Measurements from ENCODE around the gene COG7.
A peak's percentile ranks its signal among the peaks of the same experiment; 100 is the strongest.

The COG7 gene

DNA sequence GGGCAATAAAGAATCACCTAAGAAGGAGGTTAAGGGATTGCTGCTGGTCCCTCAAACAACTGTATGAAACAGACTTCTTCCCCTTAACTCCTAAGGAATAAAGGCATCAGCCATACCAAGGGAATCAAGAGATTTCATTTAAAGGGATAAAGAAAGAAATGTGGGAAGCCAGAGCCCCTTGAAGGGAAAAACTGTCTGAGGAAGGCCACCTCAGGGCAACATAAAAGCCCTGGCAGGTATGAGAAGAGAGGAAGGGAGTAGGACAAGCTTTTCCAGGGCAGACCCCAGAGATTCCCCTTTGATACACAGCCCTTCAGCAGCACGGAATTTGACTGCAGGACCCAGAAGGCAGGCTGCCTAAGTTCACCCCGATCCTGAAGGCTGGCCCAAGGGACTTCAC is 43.5 kb downstream of the COG7 start:
- Histone ChIP-seq H3K36me3 (ENCODE audit: insufficient read depth, low read length) (peaks cover 57% of the 10 kb centered on the region), H3K9me3 (ENCODE audit: low read depth, low read length) (no peaks in the 10 kb centered on the region)
- no peak for DNase-seq (ENCODE audit: low read depth, low spot score)

GRCh38 chr16:23408823-23409298 is 44.1 kb downstream of the COG7 start:
- H3K9me3 ChIP-seq (ENCODE audit: low read depth, low read length): no peaks in the 10 kb centered on the region
- H3K36me3 ChIP-seq (ENCODE audit: insufficient read depth, low read length): peaks cover 63% of the 10 kb centered on the region
- no peak overlapping the region for H3K4me3 ChIP-seq
- H3K9ac ChIP-seq (ENCODE audit: insufficient read length): no peak overlapping the region
- TF ChIP-seq EZH2 (IDR thresholded peaks at IDR 0.05): no peak
- no peak for TF ChIP-seq POLR2AphosphoS5 (IDR thresholded peaks at IDR 0.05; ENCODE audit: borderline replicate concordance, low read depth, low read length)
- TF ChIP-seq FOXP2 (optimal IDR thresholded peaks at IDR 0.05; ENCODE audit: control extremely low read depth, extremely low read length, insufficient read depth): no peak
- peak overlapping the region; percentile 46; the same call in 1 of the 2 replicates for H3K27ac ChIP-seq
- no peak for DNase-seq (ENCODE audit: low read depth, low spot score)

More for the DNA sequence above, 43.5 kb downstream of the COG7 start:
- TF ChIP-seq EZH2 (IDR thresholded peaks at IDR 0.05): no peak
- TF ChIP-seq POLR2AphosphoS5 (IDR thresholded peaks at IDR 0.05; ENCODE audit: borderline replicate concordance, low read depth, low read length): no peak
- no peak for TF ChIP-seq FOXP2 (optimal IDR thresholded peaks at IDR 0.05; ENCODE audit: control extremely low read depth, extremely low read length, insufficient read depth)
- Histone ChIP-seq H3K27ac (0 out of 2 replicates have a peak overlapping the region, but pooled peaks have one; percentile 25), H3K4me3 (no peak overlapping the region), H3K9ac (ENCODE audit: insufficient read length) (no peak overlapping the region)

DNA sequence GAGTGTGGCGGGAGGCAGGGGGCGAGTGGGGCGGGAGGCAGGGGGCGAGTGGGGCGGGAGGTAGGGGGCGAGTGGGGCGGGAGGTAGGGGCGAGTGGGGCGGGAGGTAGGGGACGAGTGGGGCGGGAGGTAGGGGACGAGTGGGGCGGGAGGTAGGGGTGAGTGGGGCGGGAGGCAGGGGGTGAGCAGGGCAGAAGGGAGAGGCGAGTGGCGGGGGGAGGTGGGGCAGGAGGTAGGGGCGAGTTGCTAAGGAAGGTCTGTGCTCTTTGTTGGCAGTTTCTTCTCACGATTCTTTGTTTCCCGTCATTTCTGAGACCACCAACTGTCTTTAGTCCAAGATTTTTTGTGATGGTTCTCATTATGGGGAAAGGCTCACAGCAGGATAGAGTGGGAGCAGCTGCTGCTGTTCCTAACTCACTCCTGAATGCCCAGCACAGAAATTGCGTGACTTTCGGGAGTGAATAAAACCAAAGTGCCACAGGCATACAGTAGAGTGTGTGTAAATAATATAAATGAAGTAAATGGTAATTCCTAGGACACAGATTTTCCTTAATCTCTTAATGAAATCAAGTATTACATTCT is 44.7 kb downstream of the COG7 start:
- TF ChIP-seq POLR2AphosphoS5 (IDR thresholded peaks at IDR 0.05; ENCODE audit: borderline replicate concordance, low read depth, low read length): no peak
- TF ChIP-seq EZH2 (IDR thresholded peaks at IDR 0.05): no peak
- no peak for TF ChIP-seq FOXP2 (optimal IDR thresholded peaks at IDR 0.05; ENCODE audit: control extremely low read depth, extremely low read length, insufficient read depth)
- Histone ChIP-seq H3K36me3 (ENCODE audit: insufficient read depth, low read length) (peaks cover 63% of the 10 kb centered on the region), H3K9ac (ENCODE audit: insufficient read length) (no peak overlapping the region), H3K27ac (peak overlapping the region; percentile 46; the same call in 1 of the 2 replicates), H3K9me3 (ENCODE audit: low read depth, low read length) (no peaks in the 10 kb centered on the region), H3K4me3 (no peak overlapping the region)
- DNase-seq (ENCODE audit: low read depth, low spot score): no peak

GRCh38 chr16:23407436-23408127 is 45.4 kb downstream of the COG7 start:
- Histone ChIP-seq H3K27ac (no peak overlapping the region), H3K4me3 (no peak overlapping the region), H3K9ac (ENCODE audit: insufficient read length) (no peak overlapping the region), H3K36me3 (ENCODE audit: insufficient read depth, low read length) (peaks cover 63% of the 10 kb centered on the region), H3K9me3 (ENCODE audit: low read depth, low read length) (no peaks in the 10 kb centered on the region)
- DNase-seq (ENCODE audit: low read depth, low spot score): no peak
- TF ChIP-seq FOXP2 (optimal IDR thresholded peaks at IDR 0.05; ENCODE audit: control extremely low read depth, extremely low read length, insufficient read depth): no peak
- TF ChIP-seq POLR2AphosphoS5 (IDR thresholded peaks at IDR 0.05; ENCODE audit: borderline replicate concordance, low read depth, low read length): no peak
- no peak for TF ChIP-seq EZH2 (IDR thresholded peaks at IDR 0.05)

DNA sequence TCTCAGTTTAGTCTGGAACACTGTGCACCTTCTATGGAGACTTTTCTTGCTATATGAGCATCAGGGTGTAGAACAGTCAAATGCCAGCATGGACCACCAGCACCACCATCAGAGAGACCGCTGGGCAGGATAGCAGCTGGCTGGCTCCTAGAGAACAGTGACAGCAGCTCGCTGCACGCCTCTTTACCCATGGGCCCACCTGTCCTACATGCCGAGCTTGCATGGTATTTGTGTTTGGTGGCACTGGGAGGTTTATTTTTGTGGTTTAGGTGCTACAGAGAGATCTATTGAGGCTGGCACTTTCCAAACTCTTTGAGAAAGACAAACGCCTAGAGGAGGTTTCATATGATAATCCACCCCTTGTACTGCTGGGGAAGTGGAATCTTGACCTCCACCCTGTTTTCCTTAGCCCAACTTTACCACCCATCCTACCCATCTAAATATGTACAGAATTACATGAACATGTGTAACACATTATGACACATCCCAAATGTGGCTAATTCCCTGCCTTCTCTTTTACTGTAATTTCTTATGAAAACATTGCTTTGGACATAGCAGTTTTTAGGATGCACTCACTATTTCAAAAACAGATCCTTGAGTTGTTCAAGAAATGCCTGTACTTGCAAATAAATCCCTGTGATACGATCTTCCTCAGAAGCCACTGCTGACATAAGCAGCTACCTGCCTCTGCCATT is 46.3 kb downstream of the COG7 start:
- Histone ChIP-seq H3K9me3 (ENCODE audit: low read depth, low read length) (no peaks in the 10 kb centered on the region), H3K36me3 (ENCODE audit: insufficient read depth, low read length) (peaks cover 60% of the 10 kb centered on the region), H3K4me3 (no peak overlapping the region), H3K27ac (no peak overlapping the region), H3K9ac (ENCODE audit: insufficient read length) (no peak overlapping the region)
- DNase-seq (ENCODE audit: low read depth, low spot score): no peak
- TF ChIP-seq POLR2AphosphoS5 (IDR thresholded peaks at IDR 0.05; ENCODE audit: borderline replicate concordance, low read depth, low read length): no peak
- no peak for TF ChIP-seq FOXP2 (optimal IDR thresholded peaks at IDR 0.05; ENCODE audit: control extremely low read depth, extremely low read length, insufficient read depth)
- TF ChIP-seq EZH2 (IDR thresholded peaks at IDR 0.05): no peak

- H3K27ac ChIP-seq: no peak overlapping the region
- no peaks in the 10 kb centered on the region for H3K9me3 ChIP-seq (ENCODE audit: low read depth, low read length)
- H3K9ac ChIP-seq (ENCODE audit: insufficient read length): no peak overlapping the region
- no peak overlapping the region for H3K4me3 ChIP-seq
- no peak for DNase-seq (ENCODE audit: low read depth, low spot score)
- peaks cover 62% of the 10 kb centered on the region for H3K36me3 ChIP-seq (ENCODE audit: insufficient read depth, low read length)
- TF ChIP-seq POLR2AphosphoS5 (IDR thresholded peaks at IDR 0.05; ENCODE audit: borderline replicate concordance, low read depth, low read length): no peak
- TF ChIP-seq EZH2 (IDR thresholded peaks at IDR 0.05): no peak
- TF ChIP-seq FOXP2 (optimal IDR thresholded peaks at IDR 0.05; ENCODE audit: control extremely low read depth, extremely low read length, insufficient read depth): no peak
These were observed 47.0 kb downstream of the COG7 start for GRCh38 chr16:23406024-23406423.

DNA sequence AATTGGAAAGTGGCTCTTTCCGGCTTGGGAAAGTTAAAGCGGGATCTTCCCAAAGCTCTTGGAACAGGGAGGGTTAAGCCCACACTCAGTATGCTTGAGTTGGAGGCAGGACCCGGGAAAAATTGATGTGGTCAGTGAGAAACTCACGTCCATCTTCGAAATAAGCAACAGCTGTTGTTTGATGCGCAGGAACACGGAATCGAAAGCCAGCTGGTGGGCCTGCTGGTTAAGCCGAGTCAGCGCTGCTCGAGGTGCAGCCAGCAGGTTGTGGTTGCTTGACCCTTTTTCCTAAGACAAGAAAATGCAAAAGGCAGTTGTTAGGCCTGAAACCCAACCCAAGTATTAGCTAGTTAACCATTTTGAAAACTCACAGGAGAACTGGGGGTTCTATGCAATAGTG is 49.4 kb downstream of the COG7 start:
- H3K9ac ChIP-seq (ENCODE audit: insufficient read length): no peak overlapping the region
- no peak overlapping the region for H3K27ac ChIP-seq

GRCh38 chr16:23402100-23402499 is 50.9 kb downstream of the COG7 start:
- H3K36me3 ChIP-seq (ENCODE audit: insufficient read depth, low read length): peaks cover 66% of the 10 kb centered on the region
- no peak for TF ChIP-seq EZH2 (IDR thresholded peaks at IDR 0.05)
- no peak for TF ChIP-seq POLR2AphosphoS5 (IDR thresholded peaks at IDR 0.05; ENCODE audit: borderline replicate concordance, low read depth, low read length)
- TF ChIP-seq FOXP2 (optimal IDR thresholded peaks at IDR 0.05; ENCODE audit: control extremely low read depth, extremely low read length, insufficient read depth): no peak
- no peak overlapping the region for H3K9ac ChIP-seq (ENCODE audit: insufficient read length)
- H3K4me3 ChIP-seq: no peak overlapping the region
- H3K27ac ChIP-seq: no peak overlapping the region
- no peaks in the 10 kb centered on the region for H3K9me3 ChIP-seq (ENCODE audit: low read depth, low read length)
- no peak for DNase-seq (ENCODE audit: low read depth, low spot score)

More for the DNA sequence above, 49.4 kb downstream of the COG7 start:
- Histone ChIP-seq H3K4me3 (no peak overlapping the region), H3K9me3 (ENCODE audit: low read depth, low read length) (no peaks in the 10 kb centered on the region), H3K36me3 (ENCODE audit: insufficient read depth, low read length) (peaks cover 59% of the 10 kb centered on the region)
- no peak for TF ChIP-seq POLR2AphosphoS5 (IDR thresholded peaks at IDR 0.05; ENCODE audit: borderline replicate concordance, low read depth, low read length)
- TF ChIP-seq EZH2 (IDR thresholded peaks at IDR 0.05): no peak
- TF ChIP-seq FOXP2 (optimal IDR thresholded peaks at IDR 0.05; ENCODE audit: control extremely low read depth, extremely low read length, insufficient read depth): no peak
- no peak for DNase-seq (ENCODE audit: low read depth, low spot score)

Measured in SK-N-MC (cell line).